Keratinocyte (primary cell): ENCODE measurements around the gene ESYT3. TPM values are rescaled to one million over a fixed set of nuclear protein-coding genes. Genes with fewer than 3 reads are reported as not detected.

Experiments used
- DNase-seq: peaks from one replicate; pipeline ENCODE4 v3.0.0-alpha.2; 2011; ENCODE audit warnings: low read depth, missing footprints, low spot score
- FAIRE-seq: peaks from 2 replicates; lab custom pipeline; 2011; peaks lifted over from hg19 to GRCh38; lab: Jason Lieb, UNC
- H2AFZ ChIP-seq: 2 replicates; pipeline ENCODE4 v1.6.0; 2012; ENCODE audit warnings: low read length, control low read depth, inconsistent platforms; ENCODE audit not compliant: control insufficient read depth
- H3K27ac ChIP-seq: 2 replicates; pipeline ENCODE4 v1.5.1; 2011; ENCODE audit warnings: low read length; ENCODE audit not compliant: control insufficient read depth, insufficient read depth
- H3K27me3 ChIP-seq: 3 replicates; pipeline ENCODE4 v1.6.0; 2011; ENCODE audit warnings: low read length; ENCODE audit not compliant: control insufficient read depth, insufficient read depth; ENCODE audit errors: extremely low read depth
- H3K36me3 ChIP-seq, 2 experiments: 2 replicates in 1 of 2; 3 replicates in 1 of 2; pipeline ENCODE4 v1.5.1; 2011; ENCODE audit warnings: low read length in 2 of 2, mild to moderate bottlenecking in 1 of 2; ENCODE audit not compliant: control insufficient read depth in 2 of 2, insufficient read depth in 2 of 2; ENCODE audit errors: extremely low read depth in 1 of 2
- H3K4me1 ChIP-seq: 3 replicates; pipeline ENCODE4 v1.5.1; 2011; ENCODE audit warnings: low read length; ENCODE audit not compliant: control insufficient read depth, insufficient read depth; ENCODE audit errors: extremely low read depth
- H3K4me2 ChIP-seq: 3 replicates; pipeline ENCODE4 v1.6.0; 2011; ENCODE audit warnings: low read depth, low read length; ENCODE audit not compliant: control insufficient read depth, insufficient read depth; ENCODE audit errors: extremely low read depth
- H3K4me3 ChIP-seq, 3 experiments: fragments of 200-600 bp in 1 of 3; sonication (generic) in 1 of 3; 2 replicates in 2 of 3; 3 replicates in 1 of 3; pipeline ENCODE4 v1.5.1; 2011 to 2016; ENCODE audit warnings: low read length in 3 of 3, mild to moderate bottlenecking in 3 of 3, control low read depth in 2 of 3, inconsistent platforms in 1 of 3, low read depth in 1 of 3, mixed read lengths in 1 of 3, mixed run types in 1 of 3, moderate library complexity in 1 of 3; ENCODE audit not compliant: control insufficient read depth in 2 of 3, insufficient read depth in 2 of 3; ENCODE audit errors: extremely low read depth in 1 of 3
- H3K79me2 ChIP-seq: 2 replicates; pipeline ENCODE4 v1.6.0; 2012; ENCODE audit warnings: low read length; ENCODE audit not compliant: control insufficient read depth, insufficient read depth
- H3K9ac ChIP-seq: 3 replicates; pipeline ENCODE4 v1.6.0; 2011; ENCODE audit warnings: low read length; ENCODE audit not compliant: control insufficient read depth, insufficient read depth; ENCODE audit errors: extremely low read depth
- H3K9me1 ChIP-seq: 3 replicates; pipeline ENCODE4 v1.6.0; 2011; ENCODE audit warnings: low read length; ENCODE audit not compliant: control insufficient read depth, insufficient read depth; ENCODE audit errors: extremely low read depth
- H3K9me3 ChIP-seq: 2 replicates; pipeline ENCODE4 v1.5.1; 2012; ENCODE audit warnings: low read depth, low read length; ENCODE audit not compliant: control insufficient read depth
- H4K20me1 ChIP-seq: 3 replicates; pipeline ENCODE4 v1.6.0; 2011; ENCODE audit warnings: low read length; ENCODE audit not compliant: control insufficient read depth, insufficient read depth; ENCODE audit errors: extremely low read depth
- CTCF ChIP-seq, 3 experiments: IDR thresholded peaks in 1 of 3; conservative IDR thresholded peaks in 1 of 3; optimal IDR thresholded peaks in 1 of 3; 2 replicates in 2 of 3; 3 replicates in 1 of 3; pipeline versions ENCODE3 to v1.5.1; 2011; ENCODE audit warnings: low read length in 3 of 3, mild to moderate bottlenecking in 3 of 3, moderate library complexity in 2 of 3, control low read depth in 1 of 3, inconsistent platforms in 1 of 3; ENCODE audit not compliant: insufficient read depth in 2 of 3; ENCODE audit errors: extremely low read depth in 1 of 3
- EZH2 ChIP-seq: IDR thresholded peaks from one replicate; pipeline ENCODE4 v1.6.1; 2012; ENCODE audit warnings: inconsistent platforms, mild to moderate bottlenecking, low read length, moderate library complexity
- dilution Hi-C: fragments of 300-500 bp; cut with MboI; formaldehyde crosslinking; loops from one replicate; pipeline ENCODE4 v1.7.0; 2020; ENCODE audit warnings: low sequenced_read_pairs; ENCODE audit not compliant: extremely low pct_ligation_motif_present
- polyA plus RNA-seq, 5 experiments: library from polyadenylated mRNA; depleted of rRNA in 3 of 5; stranded (reverse) in 3 of 5; stranded (forward) in 1 of 5; unstranded in 1 of 5; fragments of >200 nt; gene quantifications; 1 replicate in 1 of 5; 2 replicates in 3 of 5; 3 replicates in 1 of 5; pipeline versions ENCODE4 v1.2.1 to v1.2.3, GENCODE V29; 2011 to 2012; ENCODE audit warnings: missing spikeins in 2 of 5, low read depth in 1 of 5, low replicate concordance in 1 of 5

The ESYT3 gene
- polyA plus RNA-seq, 1 donor (not counting 4 experiments of a cell fraction or from before 2014, with no cell fraction given) = 0.62 TPM

- dilution Hi-C loops = no loop called here
- H3K27me3 ChIP-seq = peaks cover 3% of the 10 kb centered on the region
Measured at GRCh38 chr3:138417559-138417982, 16.8 kb upstream of the ESYT3 start.

GRCh38 chr3:138418601-138419206 is 15.7 kb upstream of the ESYT3 start:
- H3K9me3 ChIP-seq = no peaks in the 10 kb centered on the region
- no peaks in the 10 kb centered on the region for H3K4me1 ChIP-seq
- FAIRE-seq (no peak), DNase-seq (no peak)
- no peak overlapping the region for H3K27ac ChIP-seq
- no peaks in the 10 kb centered on the region for H4K20me1 ChIP-seq
- no peaks in the 10 kb centered on the region for H3K36me3 ChIP-seq
- no peak overlapping the region for H3K4me3 ChIP-seq
- no peak overlapping the region for H3K9ac ChIP-seq
- dilution Hi-C loops = no loop called here
- H3K79me2 ChIP-seq = no peaks in the 10 kb centered on the region
- no peak overlapping the region for H3K4me2 ChIP-seq
- H3K9me1 ChIP-seq = no peaks in the 10 kb centered on the region
- peaks cover 3% of the 10 kb centered on the region for H3K27me3 ChIP-seq
- H2AFZ ChIP-seq = no peak overlapping the region
- TF ChIP-seq EZH2 = no peak
- no peak for TF ChIP-seq CTCF (optimal IDR thresholded peaks at IDR 0.05 in 1 of 3, IDR thresholded peaks at IDR 0.05 in 1 of 3, conservative IDR thresholded peaks at IDR 0.05 in 1 of 3; ENCODE audit: extremely low read depth in 1 of 3, insufficient read depth in 2 of 3, low read length in 3 of 3)

More at GRCh38 chr3:138417559-138417982, 16.8 kb upstream of the ESYT3 start:
- Histone ChIP-seq H3K4me2 (no peak overlapping the region), H3K9ac (no peak overlapping the region), H3K9me1 (no peaks in the 10 kb centered on the region), H2AFZ (no peak overlapping the region), H3K27ac (no peak overlapping the region), H3K79me2 (no peaks in the 10 kb centered on the region), H3K4me3 (no peak overlapping the region), H3K36me3 (no peaks in the 10 kb centered on the region), H4K20me1 (no peaks in the 10 kb centered on the region), H3K9me3 (no peaks in the 10 kb centered on the region), H3K4me1 (no peaks in the 10 kb centered on the region)
- DNase-seq = peak; percentile 38
- peak; percentile 91 for FAIRE-seq
- TF ChIP-seq CTCF (optimal IDR thresholded peaks at IDR 0.05 in 1 of 3, IDR thresholded peaks at IDR 0.05 in 1 of 3, conservative IDR thresholded peaks at IDR 0.05 in 1 of 3; ENCODE audit: extremely low read depth in 1 of 3, insufficient read depth in 2 of 3, low read length in 3 of 3) (peak; percentile 95 to 97 (median 96)), EZH2 (no peak)
